ENCODE data around the gene HM13. TPM values are rescaled to one million over a fixed set of nuclear protein-coding genes. Genes with fewer than 3 reads are reported as not detected.

The HM13 gene
- total RNA-seq, 1 experiment from 2014 or later: 103 TPM

DNA sequence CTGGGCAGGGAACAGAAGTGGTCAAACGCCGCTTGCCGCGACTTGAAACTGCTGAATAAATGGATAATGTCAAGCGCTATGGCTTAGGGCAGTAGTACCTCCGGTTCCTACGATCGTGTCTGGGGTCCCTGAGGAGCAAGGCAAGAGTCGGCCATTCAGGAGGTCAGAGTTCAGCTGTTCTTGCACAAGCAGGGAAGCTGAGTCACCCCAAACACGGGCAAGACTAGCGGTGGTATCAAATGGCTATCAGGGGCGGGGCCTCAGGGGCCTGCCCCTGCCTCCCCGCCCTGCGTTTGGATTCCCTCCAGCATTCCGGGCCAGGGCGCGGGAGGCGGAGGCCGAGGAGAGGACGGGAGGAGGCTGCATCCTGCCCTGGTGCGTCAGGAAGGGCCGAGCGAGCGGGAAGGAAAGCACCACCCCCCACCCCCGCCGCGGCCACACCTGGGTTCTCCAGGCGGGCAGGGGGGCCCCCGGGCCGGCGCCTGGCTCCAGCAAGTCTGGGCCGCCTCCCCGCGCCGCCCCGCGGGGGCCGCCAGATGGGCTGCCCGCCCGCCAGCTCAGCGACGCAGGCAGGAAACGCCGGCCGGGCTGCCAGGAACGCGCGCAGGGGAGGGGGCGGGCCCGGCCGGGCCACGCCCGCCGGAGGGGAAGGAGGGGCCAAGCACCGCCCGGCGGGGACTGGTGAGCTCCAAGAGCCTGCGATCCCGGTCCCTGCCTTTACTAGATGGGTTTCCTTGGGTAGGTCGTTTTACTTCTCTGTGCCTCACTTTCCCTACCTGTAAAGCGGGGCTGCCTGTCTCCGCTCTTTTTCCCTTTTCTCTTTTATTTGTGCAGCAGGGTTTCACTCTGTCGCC, 58.7 kb downstream of the HM13 start (continued):
- TF ChIP-seq, protein P1, sequence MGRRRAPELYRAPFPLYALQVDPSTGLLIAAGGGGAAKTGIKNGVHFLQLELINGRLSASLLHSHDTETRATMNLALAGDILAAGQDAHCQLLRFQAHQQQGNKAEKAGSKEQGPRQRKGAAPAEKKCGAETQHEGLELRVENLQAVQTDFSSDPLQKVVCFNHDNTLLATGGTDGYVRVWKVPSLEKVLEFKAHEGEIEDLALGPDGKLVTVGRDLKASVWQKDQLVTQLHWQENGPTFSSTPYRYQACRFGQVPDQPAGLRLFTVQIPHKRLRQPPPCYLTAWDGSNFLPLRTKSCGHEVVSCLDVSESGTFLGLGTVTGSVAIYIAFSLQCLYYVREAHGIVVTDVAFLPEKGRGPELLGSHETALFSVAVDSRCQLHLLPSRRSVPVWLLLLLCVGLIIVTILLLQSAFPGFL (CRISPR knock-in tag; IDR thresholded peaks at IDR 0.05; ENCODE audit: borderline replicate concordance): no peak
- TF ChIP-seq IRF2 (CRISPR knock-in tag; IDR thresholded peaks at IDR 0.05; ENCODE audit: borderline replicate concordance, low read depth) (no peak), ELF4 (CRISPR knock-in tag; IDR thresholded peaks at IDR 0.05; ENCODE audit: low read depth) (no peak), TP53 (CRISPR knock-in tag; IDR thresholded peaks at IDR 0.05) (no peak), ETV6 (CRISPR knock-in tag; IDR thresholded peaks at IDR 0.05) (no peak; the same call in 1 of the 2 replicates), EMX1 (CRISPR knock-in tag; IDR thresholded peaks at IDR 0.05) (peak; percentile 61; the same call in 1 of the 2 replicates), CREB1 (CRISPR knock-in tag; IDR thresholded peaks at IDR 0.05) (no peak), HMGA2 (CRISPR knock-in tag; IDR thresholded peaks at IDR 0.05) (no peak), FOXP1 (CRISPR knock-in tag; IDR thresholded peaks at IDR 0.05; ENCODE audit: borderline replicate concordance) (no peak), NR3C1 (CRISPR knock-in tag; conservative IDR thresholded peaks at IDR 0.05; ENCODE audit: low read depth) (no peak), ZBTB21 (CRISPR knock-in tag; IDR thresholded peaks at IDR 0.05; ENCODE audit: borderline replicate concordance) (no peak), TEAD4 (CRISPR knock-in tag; IDR thresholded peaks at IDR 0.05) (no peak), FOXK1 (CRISPR knock-in tag; IDR thresholded peaks at IDR 0.05) (peak; percentile 16; the same call in 1 of the 2 replicates), ZNF416 (CRISPR knock-in tag; IDR thresholded peaks at IDR 0.05) (peak; percentile 89), NFE2L1 (CRISPR knock-in tag; IDR thresholded peaks at IDR 0.05) (no peak; the same call in 1 of the 2 replicates), CREM (CRISPR knock-in tag; IDR thresholded peaks at IDR 0.05) (no peak), FOXJ3 (CRISPR knock-in tag; IDR thresholded peaks at IDR 0.05; ENCODE audit: borderline replicate concordance) (no peak), MXD4 (CRISPR knock-in tag; IDR thresholded peaks at IDR 0.05; ENCODE audit: borderline replicate concordance) (no peak)
- TF ChIP-seq, protein P2, sequence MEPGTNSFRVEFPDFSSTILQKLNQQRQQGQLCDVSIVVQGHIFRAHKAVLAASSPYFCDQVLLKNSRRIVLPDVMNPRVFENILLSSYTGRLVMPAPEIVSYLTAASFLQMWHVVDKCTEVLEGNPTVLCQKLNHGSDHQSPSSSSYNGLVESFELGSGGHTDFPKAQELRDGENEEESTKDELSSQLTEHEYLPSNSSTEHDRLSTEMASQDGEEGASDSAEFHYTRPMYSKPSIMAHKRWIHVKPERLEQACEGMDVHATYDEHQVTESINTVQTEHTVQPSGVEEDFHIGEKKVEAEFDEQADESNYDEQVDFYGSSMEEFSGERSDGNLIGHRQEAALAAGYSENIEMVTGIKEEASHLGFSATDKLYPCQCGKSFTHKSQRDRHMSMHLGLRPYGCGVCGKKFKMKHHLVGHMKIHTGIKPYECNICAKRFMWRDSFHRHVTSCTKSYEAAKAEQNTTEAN (CRISPR knock-in tag; IDR thresholded peaks at IDR 0.05): no peak
- TF ChIP-seq, protein P3, sequence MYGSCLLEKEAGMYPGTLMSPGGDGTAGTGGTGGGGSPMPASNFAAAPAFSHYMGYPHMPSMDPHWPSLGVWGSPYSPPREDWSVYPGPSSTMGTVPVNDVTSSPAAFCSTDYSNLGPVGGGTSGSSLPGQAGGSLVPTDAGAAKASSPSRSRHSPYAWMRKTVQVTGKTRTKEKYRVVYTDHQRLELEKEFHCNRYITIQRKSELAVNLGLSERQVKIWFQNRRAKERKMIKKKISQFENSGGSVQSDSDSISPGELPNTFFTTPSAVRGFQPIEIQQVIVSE (CRISPR knock-in tag; IDR thresholded peaks at IDR 0.05; ENCODE audit: borderline replicate concordance): peak; percentile 79; the same call in 1 of the 2 replicates
- TF ChIP-seq, protein P4, sequence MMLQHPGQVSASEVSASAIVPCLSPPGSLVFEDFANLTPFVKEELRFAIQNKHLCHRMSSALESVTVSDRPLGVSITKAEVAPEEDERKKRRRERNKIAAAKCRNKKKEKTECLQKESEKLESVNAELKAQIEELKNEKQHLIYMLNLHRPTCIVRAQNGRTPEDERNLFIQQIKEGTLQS (CRISPR knock-in tag; conservative IDR thresholded peaks at IDR 0.05): no peak
- TF ChIP-seq, protein P5, sequence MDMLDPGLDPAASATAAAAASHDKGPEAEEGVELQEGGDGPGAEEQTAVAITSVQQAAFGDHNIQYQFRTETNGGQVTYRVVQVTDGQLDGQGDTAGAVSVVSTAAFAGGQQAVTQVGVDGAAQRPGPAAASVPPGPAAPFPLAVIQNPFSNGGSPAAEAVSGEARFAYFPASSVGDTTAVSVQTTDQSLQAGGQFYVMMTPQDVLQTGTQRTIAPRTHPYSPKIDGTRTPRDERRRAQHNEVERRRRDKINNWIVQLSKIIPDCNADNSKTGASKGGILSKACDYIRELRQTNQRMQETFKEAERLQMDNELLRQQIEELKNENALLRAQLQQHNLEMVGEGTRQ (CRISPR knock-in tag; IDR thresholded peaks at IDR 0.05): no peak; the same call in 1 of the 2 replicates
- TF ChIP-seq, protein P6, sequence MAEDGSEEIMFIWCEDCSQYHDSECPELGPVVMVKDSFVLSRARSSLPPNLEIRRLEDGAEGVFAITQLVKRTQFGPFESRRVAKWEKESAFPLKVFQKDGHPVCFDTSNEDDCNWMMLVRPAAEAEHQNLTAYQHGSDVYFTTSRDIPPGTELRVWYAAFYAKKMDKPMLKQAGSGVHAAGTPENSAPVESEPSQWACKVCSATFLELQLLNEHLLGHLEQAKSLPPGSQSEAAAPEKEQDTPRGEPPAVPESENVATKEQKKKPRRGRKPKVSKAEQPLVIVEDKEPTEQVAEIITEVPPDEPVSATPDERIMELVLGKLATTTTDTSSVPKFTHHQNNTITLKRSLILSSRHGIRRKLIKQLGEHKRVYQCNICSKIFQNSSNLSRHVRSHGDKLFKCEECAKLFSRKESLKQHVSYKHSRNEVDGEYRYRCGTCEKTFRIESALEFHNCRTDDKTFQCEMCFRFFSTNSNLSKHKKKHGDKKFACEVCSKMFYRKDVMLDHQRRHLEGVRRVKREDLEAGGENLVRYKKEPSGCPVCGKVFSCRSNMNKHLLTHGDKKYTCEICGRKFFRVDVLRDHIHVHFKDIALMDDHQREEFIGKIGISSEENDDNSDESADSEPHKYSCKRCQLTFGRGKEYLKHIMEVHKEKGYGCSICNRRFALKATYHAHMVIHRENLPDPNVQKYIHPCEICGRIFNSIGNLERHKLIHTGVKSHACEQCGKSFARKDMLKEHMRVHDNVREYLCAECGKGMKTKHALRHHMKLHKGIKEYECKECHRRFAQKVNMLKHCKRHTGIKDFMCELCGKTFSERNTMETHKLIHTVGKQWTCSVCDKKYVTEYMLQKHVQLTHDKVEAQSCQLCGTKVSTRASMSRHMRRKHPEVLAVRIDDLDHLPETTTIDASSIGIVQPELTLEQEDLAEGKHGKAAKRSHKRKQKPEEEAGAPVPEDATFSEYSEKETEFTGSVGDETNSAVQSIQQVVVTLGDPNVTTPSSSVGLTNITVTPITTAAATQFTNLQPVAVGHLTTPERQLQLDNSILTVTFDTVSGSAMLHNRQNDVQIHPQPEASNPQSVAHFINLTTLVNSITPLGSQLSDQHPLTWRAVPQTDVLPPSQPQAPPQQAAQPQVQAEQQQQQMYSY (CRISPR knock-in tag; IDR thresholded peaks at IDR 0.05): no peak
- TF ChIP-seq, protein P7, sequence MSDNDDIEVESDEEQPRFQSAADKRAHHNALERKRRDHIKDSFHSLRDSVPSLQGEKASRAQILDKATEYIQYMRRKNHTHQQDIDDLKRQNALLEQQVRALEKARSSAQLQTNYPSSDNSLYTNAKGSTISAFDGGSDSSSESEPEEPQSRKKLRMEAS (CRISPR knock-in tag; IDR thresholded peaks at IDR 0.05): peak; percentile 67; the same call in 1 of the 2 replicates
- TF ChIP-seq, protein P8, sequence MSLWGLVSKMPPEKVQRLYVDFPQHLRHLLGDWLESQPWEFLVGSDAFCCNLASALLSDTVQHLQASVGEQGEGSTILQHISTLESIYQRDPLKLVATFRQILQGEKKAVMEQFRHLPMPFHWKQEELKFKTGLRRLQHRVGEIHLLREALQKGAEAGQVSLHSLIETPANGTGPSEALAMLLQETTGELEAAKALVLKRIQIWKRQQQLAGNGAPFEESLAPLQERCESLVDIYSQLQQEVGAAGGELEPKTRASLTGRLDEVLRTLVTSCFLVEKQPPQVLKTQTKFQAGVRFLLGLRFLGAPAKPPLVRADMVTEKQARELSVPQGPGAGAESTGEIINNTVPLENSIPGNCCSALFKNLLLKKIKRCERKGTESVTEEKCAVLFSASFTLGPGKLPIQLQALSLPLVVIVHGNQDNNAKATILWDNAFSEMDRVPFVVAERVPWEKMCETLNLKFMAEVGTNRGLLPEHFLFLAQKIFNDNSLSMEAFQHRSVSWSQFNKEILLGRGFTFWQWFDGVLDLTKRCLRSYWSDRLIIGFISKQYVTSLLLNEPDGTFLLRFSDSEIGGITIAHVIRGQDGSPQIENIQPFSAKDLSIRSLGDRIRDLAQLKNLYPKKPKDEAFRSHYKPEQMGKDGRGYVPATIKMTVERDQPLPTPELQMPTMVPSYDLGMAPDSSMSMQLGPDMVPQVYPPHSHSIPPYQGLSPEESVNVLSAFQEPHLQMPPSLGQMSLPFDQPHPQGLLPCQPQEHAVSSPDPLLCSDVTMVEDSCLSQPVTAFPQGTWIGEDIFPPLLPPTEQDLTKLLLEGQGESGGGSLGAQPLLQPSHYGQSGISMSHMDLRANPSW (CRISPR knock-in tag; conservative IDR thresholded peaks at IDR 0.05; ENCODE audit: low read depth): no peak

All from WTC11 (cell line).